RWPE1 (cell line): ENCODE measurements around the gene RHOD.

ENCODE experiments used
- CTCF ChIA-PET: fragments of 350-600 bp; sonication (Branson Sonifier 250); formaldehyde crosslinking; extraction: SDS; loops from one replicate; lab custom pipeline; 2021; lab: Yijun Ruan, JAX
- POLR2A ChIA-PET: fragments of 400-600 bp; formaldehyde crosslinking; extraction: SDS; loops from one replicate; lab custom pipeline; 2020; ENCODE audit warnings: antibody characterized with exemption; ENCODE audit not compliant: low non-redundant PET; lab: Yijun Ruan, JAX
- DNase-seq: peaks from one replicate; pipeline ENCODE4 v3.0.0; 2012; ENCODE audit warnings: low spot score
- H3K27ac ChIP-seq: fragments of 450-650 bp; 2 replicates; pipeline ENCODE4 v1.5.1; 2017
- CTCF ChIP-seq: fragments of 450-650 bp; conservative IDR thresholded peaks from 2 replicates; pipeline ENCODE4 v1.5.1; 2017; ENCODE audit warnings: low read depth, mild to moderate bottlenecking

RHOD gene

DNA sequence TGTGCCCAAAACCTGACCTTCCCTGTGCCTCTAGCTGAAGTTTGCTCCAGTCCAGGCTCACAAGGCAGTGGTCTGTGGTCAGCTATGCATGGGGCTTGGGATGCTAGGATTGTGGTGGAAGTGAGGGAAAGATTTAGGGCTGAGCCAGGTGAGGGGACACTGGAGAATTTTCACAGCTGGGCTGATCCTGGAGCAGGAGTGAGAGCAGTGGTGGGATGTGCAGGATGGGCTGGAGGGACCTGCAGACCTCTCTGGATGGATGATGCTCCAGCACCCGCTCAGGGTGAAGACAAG, 38.5 kb downstream of the RHOD start:
- CTCF ChIA-PET: interaction anchor here (0.6 to 0.8 kb wide), 3 partner anchors 26 to 38 kb away, joined by 3 to 4 read pairs (median 3); no protein-coding TSS in a partner anchor
- no peak for DNase-seq
- POLR2A ChIA-PET: no interaction called here
- no peak for TF ChIP-seq CTCF
- H3K27ac ChIP-seq: no peak overlapping the region

- 0 out of 2 replicates have a peak overlapping the region, but pooled peaks have one; percentile 2 for H3K27ac ChIP-seq
- no peak for DNase-seq
- POLR2A ChIA-PET: no interaction called here
- CTCF ChIA-PET: interaction anchor here (0.7 kb wide), 1 partner anchor 1159 kb away, joined by 4 read pairs; no protein-coding TSS in a partner anchor
- no peak for TF ChIP-seq CTCF
Measured at GRCh38 chr11:67098799-67099429, 42.3 kb downstream of the RHOD start.

- peak overlapping the region; percentile 23 for H3K27ac ChIP-seq
- CTCF ChIA-PET: interaction anchor here (0.6 to 0.7 kb wide), 2 partner anchors 67 to 1158 kb away, joined by 4 to 5 read pairs; no protein-coding TSS in a partner anchor
- TF ChIP-seq CTCF: no peak
- no peak for DNase-seq
- POLR2A ChIA-PET: no interaction called here
Measured at GRCh38 chr11:67099831-67100324, 43.2 kb downstream of the RHOD start.

GRCh38 chr11:67102664-67103063, 46.0 kb downstream of the RHOD start:
- DNase-seq: no peak
- ChIA-PET POLR2A (interaction anchor here (0.7 kb wide), 1 partner anchor 137 kb away, joined by 6 read pairs; no protein-coding TSS in a partner anchor), CTCF (no interaction called here)
- no peak for TF ChIP-seq CTCF
- H3K27ac ChIP-seq: no peak overlapping the region

GRCh38 chr11:67105964-67106363, 49.3 kb downstream of the RHOD start:
- CTCF ChIA-PET: no interaction called here
- TF ChIP-seq CTCF: no peak
- H3K27ac ChIP-seq: no peak overlapping the region
- DNase-seq: no peak
- POLR2A ChIA-PET: no interaction called here

GRCh38 chr11:67111261-67111660, 54.6 kb downstream of the RHOD start:
- DNase-seq: no peak
- TF ChIP-seq CTCF: no peak
- POLR2A ChIA-PET: no interaction called here
- H3K27ac ChIP-seq: no peak overlapping the region
- CTCF ChIA-PET: interaction anchor here (0.7 kb wide), 1 partner anchor 29 kb away, joined by 3 read pairs; no protein-coding TSS in a partner anchor
